Fibroblast of pulmonary artery (primary cell): ENCODE results near the gene B3GALT5.

Experiments used
- DNase-seq: peaks from one replicate; pipeline ENCODE4 v3.0.0-alpha.2; 2010; ENCODE audit warnings: low read depth
- H3K4me3 ChIP-seq: replicated peaks from 2 replicates; pipeline ENCODE4 v1.5.1; 2011; ENCODE audit warnings: low read depth, mild to moderate bottlenecking, control low read depth, low read length, moderate library complexity
- TF ChIP-seq, protein P1 (sequence below): IDR thresholded peaks from 2 replicates; pipeline ENCODE4 v1.5.1; 2011; ENCODE audit warnings: mild to moderate bottlenecking, control low read depth, low read length, inconsistent platforms; ENCODE audit errors: missing control alignments

Gene B3GALT5

DNA sequence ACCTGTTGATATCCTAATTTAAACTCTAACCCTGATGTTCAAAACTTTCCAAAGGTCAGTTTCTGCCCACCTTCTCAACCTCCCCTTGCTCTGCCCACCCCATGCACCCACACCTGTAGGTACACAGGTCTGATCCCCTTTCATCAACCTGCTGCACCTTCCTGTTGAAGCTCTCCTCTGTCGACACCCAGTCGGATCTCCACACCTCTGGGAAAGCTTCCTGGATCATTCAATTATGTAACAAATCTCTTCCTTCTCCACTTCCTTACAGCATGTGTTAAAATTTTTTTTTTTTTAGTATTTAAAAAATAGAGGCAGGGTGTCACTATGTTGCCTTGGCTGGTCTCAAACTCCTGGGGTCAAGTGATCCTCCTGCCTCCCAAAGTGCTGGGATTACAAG lies 87.6 kb downstream of the B3GALT5 start:
- DNase-seq: no peak
- TF ChIP-seq, protein P1, sequence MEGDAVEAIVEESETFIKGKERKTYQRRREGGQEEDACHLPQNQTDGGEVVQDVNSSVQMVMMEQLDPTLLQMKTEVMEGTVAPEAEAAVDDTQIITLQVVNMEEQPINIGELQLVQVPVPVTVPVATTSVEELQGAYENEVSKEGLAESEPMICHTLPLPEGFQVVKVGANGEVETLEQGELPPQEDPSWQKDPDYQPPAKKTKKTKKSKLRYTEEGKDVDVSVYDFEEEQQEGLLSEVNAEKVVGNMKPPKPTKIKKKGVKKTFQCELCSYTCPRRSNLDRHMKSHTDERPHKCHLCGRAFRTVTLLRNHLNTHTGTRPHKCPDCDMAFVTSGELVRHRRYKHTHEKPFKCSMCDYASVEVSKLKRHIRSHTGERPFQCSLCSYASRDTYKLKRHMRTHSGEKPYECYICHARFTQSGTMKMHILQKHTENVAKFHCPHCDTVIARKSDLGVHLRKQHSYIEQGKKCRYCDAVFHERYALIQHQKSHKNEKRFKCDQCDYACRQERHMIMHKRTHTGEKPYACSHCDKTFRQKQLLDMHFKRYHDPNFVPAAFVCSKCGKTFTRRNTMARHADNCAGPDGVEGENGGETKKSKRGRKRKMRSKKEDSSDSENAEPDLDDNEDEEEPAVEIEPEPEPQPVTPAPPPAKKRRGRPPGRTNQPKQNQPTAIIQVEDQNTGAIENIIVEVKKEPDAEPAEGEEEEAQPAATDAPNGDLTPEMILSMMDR: no peak

DNA sequence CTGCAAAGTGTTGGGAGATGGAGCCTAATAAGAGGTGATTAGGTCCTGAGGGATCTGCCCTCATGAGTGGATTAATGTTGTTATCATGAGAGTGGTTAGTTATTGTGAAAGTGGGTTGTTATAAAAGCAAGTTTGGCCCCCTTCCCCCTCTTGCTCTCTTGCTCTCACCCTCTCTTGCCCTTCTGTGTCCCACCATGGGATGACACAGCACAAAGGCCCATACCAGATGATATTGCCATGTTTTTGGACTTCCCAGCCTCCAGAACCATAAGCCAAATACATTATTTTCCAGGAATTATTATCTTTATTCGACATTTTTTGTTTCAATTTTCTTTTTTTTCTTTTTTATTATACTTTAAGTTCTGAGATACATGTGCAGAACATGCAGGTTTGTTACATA lies 90.8 kb downstream of the B3GALT5 start:
- H3K4me3 ChIP-seq: no peak overlapping the region
- no peak for DNase-seq
- TF ChIP-seq, protein P1: no peak

More for the DNA sequence above, 87.6 kb downstream of the B3GALT5 start:
- no peak overlapping the region for H3K4me3 ChIP-seq

GRCh38 chr21:39705849-39706248 lies 93.1 kb downstream of the B3GALT5 start:
- H3K4me3 ChIP-seq: no peak overlapping the region
- DNase-seq: no peak
- TF ChIP-seq, protein P1: no peak

- no peak for DNase-seq
- no peak overlapping the region for H3K4me3 ChIP-seq
- TF ChIP-seq, protein P1: no peak
These were observed 94.6 kb downstream of the B3GALT5 start for GRCh38 chr21:39707316-39707715.

DNA sequence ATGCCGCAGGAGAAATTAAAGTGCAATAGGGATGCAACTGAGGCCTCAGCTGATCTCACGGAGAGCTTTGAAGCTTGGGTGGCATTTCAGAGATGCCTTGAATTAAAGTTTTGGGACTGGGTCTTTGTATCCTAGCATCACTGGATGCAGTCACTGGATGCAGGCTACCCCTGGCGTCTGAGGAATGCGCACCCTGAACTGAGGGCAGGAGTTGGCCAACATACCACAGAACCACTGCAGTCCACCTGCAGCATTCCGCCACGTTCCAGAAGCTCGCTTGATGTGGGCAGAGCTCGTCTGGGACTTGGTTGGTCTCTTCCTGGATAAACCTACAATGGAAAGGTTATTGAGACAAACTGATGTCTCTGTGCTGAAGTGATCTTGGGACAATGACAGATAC lies 98.1 kb downstream of the B3GALT5 start:
- no peak overlapping the region for H3K4me3 ChIP-seq
- TF ChIP-seq, protein P1: no peak
- no peak for DNase-seq

DNA sequence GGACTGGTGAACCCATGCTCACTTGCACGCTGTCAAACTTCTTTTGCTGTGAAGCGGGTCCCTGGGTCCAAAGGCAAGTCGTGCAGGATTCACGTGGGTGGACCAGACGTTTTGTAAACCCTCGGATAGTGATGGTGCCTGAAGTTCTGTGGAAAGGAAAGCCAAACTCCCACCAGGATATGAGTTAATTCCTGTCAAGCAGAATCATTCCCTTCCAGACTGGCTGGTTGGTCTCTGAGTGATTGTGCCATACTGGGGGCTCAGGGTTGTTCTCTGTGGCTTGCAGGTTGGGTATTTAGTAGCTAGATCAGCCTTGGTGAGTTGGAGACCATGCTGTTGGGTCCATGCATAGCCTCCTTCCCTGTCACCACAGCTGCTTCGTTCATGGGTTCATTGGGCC lies 99.5 kb downstream of the B3GALT5 start:
- TF ChIP-seq, protein P1: no peak
- no peak overlapping the region for H3K4me3 ChIP-seq
- no peak for DNase-seq

DNA sequence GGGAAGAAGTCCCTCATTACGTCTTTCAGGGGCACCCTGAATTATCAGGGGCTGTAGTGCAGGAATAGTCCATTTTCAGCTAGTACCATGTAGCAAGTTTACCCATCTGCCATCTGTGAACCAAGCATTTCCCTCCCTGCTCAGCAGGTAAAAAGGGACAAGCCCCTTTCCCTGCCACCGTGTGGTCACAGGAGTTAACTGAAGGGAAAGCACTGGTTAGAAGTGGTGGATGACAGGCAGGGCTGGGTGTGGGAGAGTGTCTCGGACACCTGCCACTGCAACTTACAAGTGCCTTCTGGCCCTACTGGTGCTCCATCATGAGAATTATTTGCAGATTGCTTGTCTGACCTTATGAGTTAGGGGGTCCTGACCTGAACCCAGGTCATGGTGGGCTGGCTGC lies 100.2 kb downstream of the B3GALT5 start:
- DNase-seq: no peak
- TF ChIP-seq, protein P1: no peak
- H3K4me3 ChIP-seq: no peak overlapping the region
